Activated CD4-positive, alpha-beta T cell treated with anti-CD3 and anti-CD28 coated beads, Interleukin-2, amount 50 U/mL, for 4 hours (primary cell): ENCODE results near the gene RPLP2.

Experiments
- DNase-seq, 2 experiments: peaks; one replicate each; pipeline ENCODE4 v3.0.0-alpha.2; 2020

Gene RPLP2

DNA sequence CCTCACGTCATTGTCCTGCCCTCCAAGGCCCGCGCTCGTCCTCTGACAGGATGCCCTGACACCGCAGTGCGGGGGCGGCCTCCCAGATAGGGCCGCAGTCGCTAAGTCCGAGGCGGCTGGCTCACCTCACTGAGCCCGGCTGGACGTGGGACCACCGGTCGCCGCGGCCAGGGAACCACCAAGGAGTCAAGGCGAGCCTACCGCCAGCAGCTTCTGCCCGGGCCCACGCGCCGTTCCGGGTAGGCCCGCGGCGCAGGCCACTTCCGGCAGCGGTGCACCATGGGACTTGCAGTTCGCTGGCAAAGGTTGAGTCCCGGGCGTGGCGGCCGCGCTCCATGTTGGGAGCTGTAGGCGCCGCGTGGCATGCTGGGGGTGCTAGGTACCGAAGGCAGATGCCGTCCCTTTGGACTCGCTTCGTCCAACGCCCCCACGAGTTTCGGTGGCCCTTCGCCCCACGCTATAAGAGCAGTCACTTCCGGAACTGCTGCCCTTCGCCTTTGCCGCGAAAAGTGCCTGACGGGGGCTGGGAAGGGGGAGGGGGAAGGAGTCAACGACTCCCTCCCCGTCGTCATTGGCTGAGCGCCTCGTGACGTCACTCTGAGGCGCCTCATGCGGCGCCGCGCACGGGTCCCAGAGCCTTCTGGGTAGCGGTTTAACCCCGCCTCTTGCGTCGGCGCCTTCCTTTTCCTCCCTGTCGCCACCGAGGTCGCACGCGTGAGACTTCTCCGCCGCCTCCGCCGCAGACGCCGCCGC, at the start of gene RPLP2:
Gene RPLP2, plus strand, starts transcription at position 681 of the 753 bp plus-strand sequence. CDS start 268 bp downstream, outside the sequence.
- DNase-seq = peak; percentile 96 to 97

DNA sequence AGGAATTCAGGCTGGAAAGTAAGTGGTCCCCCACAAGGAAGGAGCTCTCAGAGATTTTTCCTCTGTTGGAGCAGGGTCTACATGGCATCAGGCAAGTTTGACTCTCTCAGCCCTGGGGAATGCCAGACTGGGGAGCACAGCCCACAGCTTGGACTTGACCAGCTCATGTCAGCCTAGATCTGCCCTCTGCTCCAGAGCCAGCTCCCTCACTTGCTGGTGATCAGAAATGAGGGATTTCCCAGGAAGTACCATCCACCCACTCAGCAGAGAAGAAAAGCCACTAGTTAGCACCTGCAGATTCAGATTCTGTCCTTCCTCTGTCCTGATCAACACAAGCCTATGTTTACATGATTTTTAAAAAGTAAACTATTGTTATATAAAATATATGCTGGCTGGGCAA, 49.5 kb upstream of the RPLP2 start:
- no peak for DNase-seq

DNA sequence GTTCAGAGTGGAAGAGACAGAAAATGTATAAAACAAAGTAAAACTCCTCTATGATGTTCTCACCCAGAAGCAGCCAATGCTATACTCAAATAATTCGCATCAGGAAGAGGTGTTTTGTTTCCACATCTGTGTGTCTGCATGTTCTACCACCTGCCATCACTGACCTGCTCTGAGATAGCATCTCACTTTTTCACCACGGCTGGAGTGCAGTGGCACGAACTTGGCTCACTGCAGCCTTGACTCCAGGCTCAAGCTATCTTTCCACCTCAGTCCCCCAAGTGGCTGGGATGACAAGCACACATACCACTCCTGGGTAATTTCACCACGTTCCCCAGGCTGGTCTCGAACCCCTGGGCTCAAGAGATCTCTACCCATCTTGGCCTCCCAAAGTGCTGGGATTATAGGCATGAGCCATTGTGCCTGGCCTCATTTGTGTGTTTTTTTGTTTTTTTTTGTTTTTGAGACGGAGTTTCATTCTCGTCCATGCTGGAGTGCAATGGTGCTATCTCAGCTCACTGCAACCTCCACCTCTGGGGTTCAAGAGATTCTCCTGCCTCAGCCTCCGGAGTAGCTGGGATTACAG, 48.1 kb upstream of the RPLP2 start:
- no peak for DNase-seq

DNA sequence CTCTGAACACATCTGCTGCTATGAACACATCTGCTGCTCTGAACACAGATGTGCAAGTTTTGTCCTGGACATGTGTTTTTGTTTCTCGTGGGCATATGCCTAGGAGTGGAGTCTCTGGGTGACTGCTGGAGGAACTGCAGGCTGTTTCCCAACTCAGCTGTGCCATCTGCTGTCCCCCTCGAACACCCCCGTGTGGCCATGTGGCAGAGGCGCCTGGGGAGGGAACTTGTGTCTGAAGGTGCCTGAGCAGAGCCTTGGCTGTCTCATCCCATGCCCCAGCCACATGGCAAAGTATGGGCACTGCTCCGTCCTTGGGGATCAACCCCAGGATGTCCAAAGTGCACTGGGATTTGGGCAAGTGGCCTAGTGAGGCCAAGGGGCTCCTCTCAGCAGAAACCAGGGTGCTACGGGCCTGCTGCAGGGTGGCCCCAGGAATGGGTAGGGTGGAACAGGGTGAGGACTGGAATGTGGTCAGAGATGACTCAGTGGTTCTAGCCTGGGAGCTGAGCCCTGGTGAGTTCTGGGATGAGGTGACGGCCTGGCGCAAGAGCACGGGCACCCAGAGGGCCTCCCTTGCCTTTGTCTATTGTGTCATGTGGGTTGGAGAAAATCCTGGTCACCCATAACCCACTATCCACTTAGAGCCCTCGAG, 47.2 kb upstream of the RPLP2 start:
- no peak for DNase-seq

DNA sequence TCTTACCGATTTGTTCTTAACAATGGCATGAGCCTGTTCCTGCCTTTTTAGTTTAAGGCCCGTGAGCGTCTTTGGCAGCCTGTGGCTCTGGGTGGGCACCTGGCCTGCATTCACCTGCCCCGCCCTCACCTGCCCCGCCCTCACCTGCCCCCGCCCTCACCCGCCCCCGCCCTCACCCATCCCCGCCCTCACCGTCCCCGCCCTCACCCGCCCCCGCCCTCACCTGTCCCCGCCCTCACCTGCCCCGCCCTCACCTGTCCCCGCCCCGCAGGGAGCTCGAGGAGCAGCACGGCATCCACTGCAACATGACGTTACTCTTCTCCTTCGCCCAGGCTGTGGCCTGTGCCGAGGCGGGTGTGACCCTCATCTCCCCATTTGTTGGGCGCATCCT, 46.7 kb upstream of the RPLP2 start:
- no peak for DNase-seq

DNA sequence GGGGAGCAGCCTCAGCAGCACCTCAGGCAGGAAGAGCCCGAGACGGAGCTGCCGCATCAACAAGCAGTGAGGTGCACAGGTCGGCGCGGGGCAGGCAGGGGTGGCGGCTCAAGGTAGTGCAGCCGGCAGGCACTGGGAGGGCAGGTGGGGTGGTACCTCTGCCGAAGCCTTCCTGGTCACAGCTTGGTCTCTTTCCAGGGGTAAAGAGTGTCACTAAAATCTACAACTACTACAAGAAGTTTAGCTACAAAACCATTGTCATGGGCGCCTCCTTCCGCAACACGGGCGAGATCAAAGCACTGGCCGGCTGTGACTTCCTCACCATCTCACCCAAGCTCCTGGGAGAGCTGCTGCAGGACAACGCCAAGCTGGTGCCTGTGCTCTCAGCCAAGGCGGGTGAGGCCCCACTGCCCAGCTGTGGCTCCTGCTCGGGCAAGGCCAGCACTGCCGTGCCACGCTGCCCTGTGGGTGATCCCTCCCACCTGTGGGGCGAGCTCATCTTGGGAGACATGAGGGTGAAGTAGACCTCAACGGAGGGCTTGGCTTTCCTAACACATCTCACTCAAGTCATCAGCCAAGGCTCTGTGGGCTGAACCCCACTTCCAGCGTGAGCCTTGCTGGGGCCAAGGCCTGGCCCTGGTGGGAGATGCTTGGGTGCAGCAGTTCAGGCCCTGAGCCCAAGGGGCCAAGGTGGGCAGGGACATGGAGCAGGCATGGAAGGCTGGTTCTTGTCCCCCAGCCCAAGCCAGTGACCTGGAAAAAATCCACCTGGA, 46.0 kb upstream of the RPLP2 start:
- no peak for DNase-seq

DNA sequence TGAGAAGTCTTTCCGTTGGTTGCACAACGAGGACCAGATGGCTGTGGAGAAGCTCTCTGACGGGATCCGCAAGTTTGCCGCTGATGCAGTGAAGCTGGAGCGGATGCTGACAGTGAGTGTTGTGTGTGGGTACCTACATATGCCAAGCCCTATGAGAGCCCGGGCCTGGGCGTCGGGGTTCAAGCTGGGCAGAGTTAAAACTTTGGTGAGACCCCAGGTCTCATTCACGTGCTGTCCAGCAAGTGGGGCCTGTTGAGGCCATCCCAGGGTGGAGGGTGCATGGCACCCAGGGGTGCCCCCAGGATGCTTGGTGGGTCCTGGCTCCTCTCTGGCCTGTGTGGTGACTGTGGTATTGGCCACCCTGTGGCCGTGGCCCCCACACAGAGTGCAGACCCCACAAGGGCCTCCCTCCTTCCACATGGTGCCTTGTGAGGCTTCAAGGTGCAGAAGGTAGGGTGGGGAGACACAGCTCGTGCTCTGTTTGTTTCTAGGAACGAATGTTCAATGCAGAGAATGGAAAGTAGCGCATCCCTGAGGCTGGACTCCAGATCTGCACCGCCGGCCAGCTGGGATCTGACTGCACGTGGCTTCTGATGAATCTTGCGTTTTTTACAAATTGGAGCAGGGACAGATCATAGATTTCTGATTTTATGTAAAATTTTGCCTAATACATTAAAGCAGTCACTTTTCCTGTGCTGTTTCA, 45.3 kb upstream of the RPLP2 start:
- no peak for DNase-seq

DNA sequence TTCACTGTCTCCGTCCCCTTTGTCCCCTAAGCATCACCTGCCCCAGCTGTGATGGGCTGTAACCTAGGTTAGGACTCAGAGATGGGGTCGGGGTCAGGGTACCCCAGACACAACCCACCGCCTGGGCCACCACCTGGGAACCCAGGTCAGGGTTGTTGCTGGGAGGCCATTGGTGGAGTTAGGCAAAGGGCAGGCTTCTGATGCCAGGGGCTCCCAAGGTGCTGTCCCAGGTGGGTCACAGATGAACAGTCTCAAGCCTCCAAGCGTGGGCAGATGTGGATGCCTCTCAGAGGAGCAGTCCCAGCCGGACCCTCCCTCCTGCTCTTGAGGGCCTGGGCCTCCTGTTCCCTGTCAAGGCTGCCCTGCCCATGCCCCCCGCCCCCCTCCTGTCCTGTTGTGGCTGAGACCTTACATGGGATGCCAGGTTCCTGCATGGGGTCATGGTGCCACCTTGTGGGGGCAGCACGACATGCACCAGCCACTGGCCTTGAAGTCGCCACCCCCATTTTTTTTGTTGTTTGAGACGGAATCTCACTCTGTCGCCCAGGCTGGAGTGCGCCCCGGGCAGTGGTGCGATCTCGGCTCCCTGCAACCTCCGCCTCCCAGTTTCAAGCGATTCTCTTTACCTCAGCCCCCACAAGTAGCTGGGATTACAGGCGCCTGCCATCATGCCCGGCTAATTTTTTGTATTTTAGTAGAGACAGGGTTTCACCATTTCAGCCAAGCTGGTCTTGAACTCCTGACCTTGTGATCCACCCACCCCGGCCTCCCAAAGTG, 44.6 kb upstream of the RPLP2 start:
- DNase-seq = peak; percentile 56 to 57

DNA sequence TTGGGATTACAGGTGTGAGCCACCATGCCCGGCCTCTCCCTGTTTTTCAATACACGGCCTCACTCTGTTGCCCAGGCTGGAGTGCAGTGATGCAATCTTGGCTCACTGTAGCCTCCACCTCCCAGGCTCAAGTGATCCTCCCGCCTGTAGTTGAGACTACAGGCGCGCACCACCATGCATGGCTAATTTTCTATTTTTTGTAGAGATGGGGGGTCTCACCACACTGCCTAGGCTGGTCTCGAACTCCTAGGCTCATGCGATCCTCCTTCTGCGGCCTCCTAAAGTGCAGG, 44.0 kb upstream of the RPLP2 start:
- DNase-seq = no peak

DNA sequence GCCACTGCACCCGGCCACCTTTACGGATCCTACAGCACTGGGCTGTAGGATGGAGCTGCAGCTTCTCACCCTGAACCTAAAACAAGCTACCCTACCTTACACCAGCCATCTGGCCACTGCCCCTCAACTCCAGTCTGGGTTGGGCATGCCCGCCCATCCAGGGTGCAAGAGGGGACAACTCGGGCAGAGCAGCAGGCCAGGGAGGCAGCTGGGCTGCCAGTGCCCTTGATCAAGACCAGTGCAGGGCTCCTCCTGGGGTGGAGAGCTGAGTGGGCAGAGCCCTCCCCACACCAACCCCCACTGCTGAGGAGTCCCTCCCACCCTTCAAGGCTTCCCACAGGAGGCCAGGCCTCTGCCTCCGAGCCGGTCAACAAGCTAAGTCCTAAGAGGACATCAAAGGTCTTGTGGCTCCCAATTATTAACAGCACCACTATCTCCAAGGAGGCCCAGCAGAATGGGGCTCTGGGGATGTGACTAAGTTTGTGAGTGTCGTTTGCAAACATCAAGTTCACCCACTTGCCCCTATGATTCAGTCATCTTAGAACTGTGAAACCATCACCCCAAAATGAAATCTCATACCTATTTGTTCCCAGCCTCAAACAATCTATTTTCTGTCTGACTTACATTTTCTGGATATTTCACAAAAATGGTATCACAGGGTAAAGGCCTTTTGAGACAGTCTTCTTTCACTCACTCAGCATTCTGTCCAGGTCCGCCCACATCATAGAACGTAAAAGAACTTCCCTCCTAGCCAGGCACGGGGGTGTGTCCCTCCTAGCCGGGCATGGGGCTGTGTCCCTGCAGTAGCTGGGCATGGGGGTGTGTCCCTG, 43.4 kb upstream of the RPLP2 start:
- DNase-seq = no peak

DNA sequence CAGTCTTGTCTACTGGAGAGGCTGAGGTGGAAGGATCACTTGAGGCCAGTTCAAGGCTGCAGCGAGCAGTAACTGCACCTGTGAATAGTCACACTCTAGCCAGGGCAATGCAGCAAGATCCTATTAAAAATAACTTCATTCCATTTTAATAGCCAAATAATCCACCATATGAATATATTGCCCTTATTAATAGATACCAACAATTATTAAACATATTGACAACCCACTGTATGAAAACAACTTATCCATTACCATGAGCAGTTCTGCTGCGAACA, 42.9 kb upstream of the RPLP2 start:
- no peak for DNase-seq

DNA sequence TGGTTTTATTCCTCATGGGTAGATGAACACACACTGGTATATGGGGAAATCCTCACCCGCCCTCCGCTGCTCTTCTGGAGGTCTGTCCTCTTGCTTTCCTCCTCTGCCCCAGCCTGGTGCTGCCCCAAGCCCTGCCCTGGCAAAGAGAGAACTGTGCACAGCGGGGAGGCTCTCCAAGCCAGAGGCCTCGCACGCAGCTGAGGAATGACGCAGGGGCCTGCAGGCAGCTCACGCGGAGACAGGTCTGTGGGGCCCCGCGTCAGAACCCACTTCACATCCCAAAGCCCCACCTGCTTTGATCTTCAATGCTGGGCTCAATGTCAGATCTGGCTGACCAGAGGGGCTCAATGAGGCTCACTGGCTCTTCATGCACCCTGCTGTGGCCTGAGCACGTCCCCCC, 42.5 kb upstream of the RPLP2 start:
- no peak for DNase-seq

DNA sequence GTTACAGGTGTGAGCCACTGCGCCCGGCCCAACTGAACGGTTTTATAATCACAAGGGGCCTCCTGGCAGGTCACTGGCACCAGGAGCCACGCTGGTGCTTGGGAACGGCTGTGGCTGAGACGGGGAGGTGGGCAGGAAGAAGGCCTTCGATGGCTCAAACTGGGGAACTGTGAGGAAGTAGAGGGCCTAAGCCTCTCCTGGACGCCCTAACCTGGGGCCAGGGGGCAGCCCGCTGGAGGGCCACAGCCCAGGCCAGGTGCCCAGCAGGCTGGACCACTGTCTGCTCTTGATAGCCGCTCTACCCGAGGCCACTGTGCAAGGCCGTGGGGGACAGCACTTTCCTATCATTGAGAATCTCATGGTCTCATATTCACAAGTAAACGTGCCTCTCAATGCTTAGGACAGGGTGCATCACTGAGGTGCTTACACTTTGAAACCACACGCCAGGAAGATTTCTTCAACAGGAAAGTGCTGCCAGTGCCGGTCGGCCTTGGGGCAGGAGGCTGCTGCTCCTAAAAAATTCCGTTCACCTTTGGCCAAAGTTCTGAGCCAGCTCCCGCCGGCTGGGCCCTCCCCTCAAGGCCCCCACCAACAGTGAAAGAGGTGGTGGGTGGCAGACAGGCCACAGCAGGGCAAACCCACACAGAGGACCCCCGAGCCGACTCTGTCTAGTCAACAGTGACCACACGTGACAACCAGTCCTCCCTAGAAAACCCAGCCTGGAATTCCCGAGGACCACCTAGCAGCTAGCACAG, 39.7 kb upstream of the RPLP2 start:
- no peak for DNase-seq

DNA sequence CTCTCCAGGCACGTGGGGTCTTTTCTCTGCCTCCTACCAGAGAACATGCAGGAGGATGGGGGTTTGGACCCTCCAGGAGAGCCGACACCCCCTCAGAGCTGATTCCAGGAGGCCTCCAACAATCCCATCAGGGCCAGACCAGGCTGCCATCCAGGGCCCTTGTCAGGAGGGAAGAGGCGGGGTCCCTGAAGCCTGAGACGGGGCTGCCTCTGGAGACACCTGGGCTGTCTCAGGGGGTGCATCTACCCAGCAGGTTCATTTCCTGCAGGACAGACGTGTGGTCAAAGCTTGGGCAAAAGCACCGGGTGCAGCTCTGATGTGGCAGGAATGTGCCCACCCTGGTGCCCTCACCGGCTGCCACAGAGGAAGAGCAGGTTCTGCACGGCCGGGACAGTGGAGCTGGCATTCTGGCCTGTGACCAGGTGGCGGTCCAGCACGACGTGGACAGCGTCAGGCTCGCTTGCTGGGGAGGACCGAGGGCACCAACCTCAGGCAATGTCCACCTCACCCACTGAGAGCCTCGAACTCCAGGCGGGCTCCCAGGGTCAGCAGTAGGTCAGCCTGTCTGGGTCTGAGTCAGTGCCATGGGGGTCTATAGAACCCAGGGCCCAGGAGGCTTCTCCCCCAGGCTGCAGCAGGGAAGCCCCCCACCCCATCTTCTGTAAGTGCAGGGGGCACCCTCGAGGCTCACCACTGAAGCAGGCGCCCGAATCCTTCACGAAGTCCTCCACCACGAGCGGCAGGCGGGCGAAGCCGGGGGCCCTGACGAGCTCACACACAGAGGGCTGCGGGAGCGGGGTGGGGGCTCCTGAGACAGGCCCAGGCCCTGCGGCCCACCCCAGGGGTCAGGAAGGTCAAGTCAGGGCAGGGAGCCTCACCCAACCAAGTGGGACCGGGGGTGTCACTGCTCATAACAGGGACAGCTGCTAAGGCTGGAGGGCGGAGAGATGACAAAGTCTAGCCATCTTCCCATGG, 38.8 kb upstream of the RPLP2 start:
- DNase-seq = no peak

DNA sequence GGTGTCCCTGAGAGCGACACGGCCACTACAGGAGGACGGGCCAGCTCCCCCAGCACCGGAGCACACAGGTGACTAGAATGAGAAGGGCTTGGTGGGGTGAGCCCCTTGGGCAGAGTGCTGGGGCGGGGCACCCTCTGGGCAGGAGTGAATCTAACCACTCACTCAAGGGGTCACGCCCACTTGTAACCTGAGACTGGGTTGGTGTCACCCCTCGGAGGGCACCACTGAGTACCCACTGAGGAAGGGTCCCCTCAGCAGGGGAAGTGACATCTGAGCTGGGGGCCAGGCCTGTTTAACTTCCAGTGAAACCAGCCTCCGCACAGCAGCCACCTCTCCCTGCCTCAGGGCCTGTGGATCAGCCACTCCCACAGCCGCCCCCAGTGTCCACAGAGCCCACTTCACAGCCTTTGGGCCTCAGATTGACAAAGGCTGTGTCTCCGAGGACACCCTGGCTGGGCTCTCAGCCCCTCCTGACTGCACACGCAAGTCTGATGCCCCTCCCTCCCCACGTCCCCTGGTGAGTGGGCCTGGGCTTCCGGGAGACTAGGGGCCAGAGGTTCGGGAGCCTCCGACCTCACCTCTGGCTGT, 38.1 kb upstream of the RPLP2 start:
- DNase-seq = no peak

DNA sequence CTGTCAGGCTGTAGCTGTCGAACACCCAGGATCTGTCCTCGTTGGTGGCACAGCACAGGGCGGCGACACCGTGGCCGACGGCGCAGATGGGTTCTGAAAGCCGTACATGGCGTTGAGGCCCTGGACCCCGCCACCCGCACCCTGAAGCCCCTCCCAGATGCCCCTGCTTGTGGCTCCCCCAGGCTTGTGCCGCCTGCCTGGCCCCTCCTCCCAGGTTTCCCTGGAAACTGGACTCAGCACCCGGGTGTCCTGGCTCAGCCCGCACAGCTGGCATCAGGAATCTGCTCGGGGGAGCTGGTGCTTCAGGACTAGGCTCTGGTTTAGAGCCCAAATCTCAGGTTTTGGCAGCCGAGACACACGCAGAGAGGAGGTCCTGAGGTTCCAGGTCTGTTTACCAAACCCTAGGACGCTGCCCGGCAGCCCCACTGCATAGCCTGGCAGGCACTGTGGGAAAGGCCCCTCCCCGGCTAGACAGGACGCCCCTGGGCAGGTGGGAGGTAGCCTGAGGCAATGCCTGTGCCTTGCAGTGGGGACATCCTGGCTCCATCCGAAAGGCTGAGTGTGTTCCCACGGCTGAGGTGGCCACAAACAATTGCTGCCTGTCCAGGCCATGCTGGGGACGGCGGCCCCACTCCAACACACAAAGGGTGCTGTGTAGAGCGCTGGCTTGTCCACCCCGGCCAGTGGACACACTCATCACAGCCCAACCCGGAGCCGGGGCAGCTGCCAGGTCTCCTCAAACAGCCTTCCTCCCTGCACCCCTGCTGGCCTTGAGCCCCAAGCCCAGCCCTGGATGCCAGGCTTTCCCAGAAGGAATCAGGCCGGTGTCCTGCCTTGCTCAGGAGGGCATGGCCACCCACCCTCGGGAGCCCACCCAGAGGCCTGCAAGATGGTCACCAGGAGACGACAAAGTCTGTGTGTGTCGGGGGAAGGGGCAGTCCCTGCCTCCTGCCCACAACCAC, 37.1 kb upstream of the RPLP2 start:
- DNase-seq = no peak

DNA sequence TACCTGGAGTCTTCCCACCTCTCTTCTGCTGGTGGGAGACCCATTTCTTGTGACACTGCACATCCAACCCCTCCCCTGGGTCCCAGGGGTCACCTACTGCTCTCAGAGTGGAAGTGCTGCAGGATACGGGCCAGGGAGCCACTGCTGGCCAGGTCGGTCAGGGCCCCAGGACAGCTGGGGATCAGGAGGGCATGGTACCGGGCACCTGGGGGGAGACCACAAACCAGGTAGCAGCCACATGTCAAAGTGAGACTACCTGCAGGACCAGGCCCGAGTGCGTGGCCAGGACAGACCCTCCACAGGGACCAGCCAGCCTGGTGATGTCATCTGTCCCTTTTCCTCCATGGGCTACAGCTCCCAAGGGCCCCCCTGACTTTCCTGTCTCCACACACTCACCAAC, 36.3 kb upstream of the RPLP2 start:
- DNase-seq = no peak

DNA sequence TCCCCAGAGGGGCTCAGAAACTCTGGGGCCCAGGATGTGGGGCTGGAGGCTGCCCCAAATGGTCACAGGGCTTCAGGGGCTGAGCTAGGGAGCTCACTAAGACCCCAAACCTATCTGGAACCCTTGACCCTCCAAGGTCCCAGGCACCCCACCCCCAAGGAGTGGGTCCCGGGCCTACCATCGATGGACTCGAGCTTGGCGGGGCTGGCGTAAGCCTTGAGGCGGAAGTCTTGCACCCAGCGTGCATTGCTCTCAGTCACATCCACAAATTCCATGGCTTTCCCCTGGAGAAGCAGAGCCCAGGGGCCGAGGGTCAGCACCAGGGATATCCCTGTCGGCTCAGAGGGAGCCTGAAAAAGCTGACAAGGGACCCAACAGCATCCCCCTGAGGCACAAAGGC, 35.9 kb upstream of the RPLP2 start:
- DNase-seq = no peak
